HepG2 (cell line): ENCODE measurements around the gene TBC1D10A. TPM values are rescaled to one million over a fixed set of nuclear protein-coding genes. Genes with fewer than 3 reads are reported as not detected.

Experiments
- ADNP ChIP-seq: sonication (generic); formaldehyde crosslinking; IDR thresholded peaks from 2 replicates; pipeline ENCODE4 v1.4.0; 2020; ENCODE audit warnings: missing genetic modification reagents
- ARNT2 ChIP-seq: sonication (generic); formaldehyde crosslinking; IDR thresholded peaks from 2 replicates; pipeline ENCODE4 v1.8.0; 2022; ENCODE audit warnings: mild to moderate bottlenecking, low read depth, missing genetic modification reagents, moderate library complexity
- ASH2L ChIP-seq: fragments of 300-600, 200-600 bp; sonication (generic); IDR thresholded peaks from 2 replicates; pipeline ENCODE4 v1.7.0; 2017; ENCODE audit warnings: low read depth, mild to moderate bottlenecking, moderate library complexity, mixed read lengths, low read length; ENCODE audit not compliant: insufficient read length
- BCL6 ChIP-seq: IDR thresholded peaks from 2 replicates; pipeline ENCODE4 v1.6.1; 2016; ENCODE audit warnings: missing genetic modification reagents, missing compliant biosample characterization
- GABPB1 ChIP-seq: IDR thresholded peaks from 2 replicates; pipeline ENCODE4 v1.6.1; 2016; ENCODE audit warnings: mild to moderate bottlenecking, missing genetic modification reagents, moderate library complexity, missing compliant biosample characterization
- GATAD2A ChIP-seq: IDR thresholded peaks from 2 replicates; pipeline ENCODE4 v1.6.1; 2016
- KAT8 ChIP-seq: IDR thresholded peaks from 2 replicates; pipeline ENCODE4 v1.6.1; 2016; ENCODE audit warnings: missing genetic modification reagents, missing compliant biosample characterization
- KDM5B ChIP-seq: sonication (generic); formaldehyde crosslinking; IDR thresholded peaks from 2 replicates; pipeline ENCODE4 v1.4.0; 2020; ENCODE audit warnings: missing genetic modification reagents, mild to moderate bottlenecking, borderline replicate concordance
- LCORL ChIP-seq, 2 experiments: fragments of 450-650 bp in 1 of 2; sonication (generic) in 1 of 2; formaldehyde crosslinking in 1 of 2; IDR thresholded peaks; 2 replicates each; pipeline versions ENCODE4 v1.5.0 to v1.6.1; 2017 to 2020; ENCODE audit warnings: antibody characterized with exemption in 1 of 2, missing genetic modification reagents in 1 of 2
- MED1 ChIP-seq: sonication (generic); formaldehyde crosslinking; IDR thresholded peaks from 2 replicates; pipeline ENCODE4 v1.4.0; 2020; ENCODE audit warnings: missing genetic modification reagents
- PHF21A ChIP-seq: sonication (generic); formaldehyde crosslinking; IDR thresholded peaks from 2 replicates; pipeline ENCODE4 v1.5.0; 2020; ENCODE audit warnings: mild to moderate bottlenecking, missing genetic modification reagents
- SAP130 ChIP-seq: IDR thresholded peaks from 2 replicates; pipeline ENCODE4 v1.6.1; 2016; ENCODE audit warnings: low read depth
- SKI ChIP-seq: fragments of 450-650 bp; IDR thresholded peaks from one replicate; pipeline ENCODE4 v1.6.1; 2018; ENCODE audit warnings: mild to moderate bottlenecking; ENCODE audit not compliant: partially characterized antibody
- YEATS2 ChIP-seq: sonication (generic); formaldehyde crosslinking; IDR thresholded peaks from 2 replicates; pipeline ENCODE4 v1.4.0; 2020; ENCODE audit warnings: missing genetic modification reagents, borderline replicate concordance
- YY1 ChIP-seq: IDR thresholded peaks from 2 replicates; pipeline ENCODE4 v1.6.1; 2011; ENCODE audit warnings: low read length, low read depth, moderate library complexity, mild to moderate bottlenecking; ENCODE audit not compliant: insufficient read depth, insufficient replicate concordance
- ZNF180 ChIP-seq: sonication (generic); formaldehyde crosslinking; IDR thresholded peaks from 2 replicates; pipeline ENCODE4 v1.4.0; 2020; ENCODE audit warnings: low read depth, missing genetic modification reagents, borderline replicate concordance
- ZNF207 ChIP-seq: fragments of 450-650 bp; IDR thresholded peaks from 2 replicates; pipeline ENCODE4 v1.6.1; 2016; ENCODE audit warnings: antibody characterized with exemption, borderline replicate concordance
- ZNF331 ChIP-seq: sonication (generic); formaldehyde crosslinking; IDR thresholded peaks from 2 replicates; pipeline ENCODE4 v1.4.0; 2020; ENCODE audit warnings: missing genetic modification reagents
- ZSCAN25 ChIP-seq: sonication (generic); formaldehyde crosslinking; IDR thresholded peaks from 2 replicates; pipeline ENCODE4 v1.8.0; 2022; ENCODE audit warnings: mild to moderate bottlenecking, missing genetic modification reagents
- polyA plus RNA-seq, 8 experiments: library from polyadenylated mRNA; depleted of rRNA in 3 of 8; stranded (reverse) in 7 of 8; unstranded in 1 of 8; fragments of >200 nt; fragmentation: Illumina TruSeq in 4 of 8; extraction: Trizol in 4 of 8; gene quantifications; 2 replicates each; pipeline versions ENCODE4 v1.2.1 to v1.2.3, GENCODE V29; 2011 to 2016; ENCODE audit warnings: low read depth in 4 of 8, missing spikeins in 1 of 8, mixed read lengths in 1 of 8; ENCODE audit not compliant: insufficient read depth in 1 of 8
- total RNA-seq, 5 experiments: library from RNA; depleted of rRNA; stranded (reverse); fragments of >200 nt; fragmentation: Illumina TruSeq; extraction: Trizol; gene quantifications; 2 replicates each; pipeline ENCODE4 v1.2.3, GENCODE V29; 2016; ENCODE audit warnings: low read depth in 1 of 5
- TF ChIP-seq, protein P1 (sequence below): sonication (generic); formaldehyde crosslinking; conservative IDR thresholded peaks from 2 replicates; pipeline ENCODE4 v1.8.0; 2022; ENCODE audit warnings: missing genetic modification reagents
- TF ChIP-seq, protein P2 (sequence below): IDR thresholded peaks from 2 replicates; pipeline ENCODE4 v1.6.1; 2016; ENCODE audit warnings: missing genetic modification reagents, missing compliant biosample characterization
- TF ChIP-seq, protein P3 (sequence below): IDR thresholded peaks from 2 replicates; pipeline ENCODE4 v1.6.1; 2016; ENCODE audit warnings: mild to moderate bottlenecking
- TF ChIP-seq, protein P4 (sequence below): sonication (generic); formaldehyde crosslinking; IDR thresholded peaks from 2 replicates; pipeline ENCODE4 v1.5.0; 2020; ENCODE audit warnings: missing genetic modification reagents
- TF ChIP-seq, protein P5 (sequence below): sonication (generic); formaldehyde crosslinking; IDR thresholded peaks from 2 replicates; pipeline ENCODE4 v1.8.0; 2022; ENCODE audit warnings: mild to moderate bottlenecking, missing genetic modification reagents, moderate library complexity

Gene TBC1D10A
- total and polyA plus RNA-seq, 2 of the 13 experiments (the other 11 are each of a cell fraction or from before 2014, with no cell fraction given) = 4.2 to 4.9 TPM

DNA sequence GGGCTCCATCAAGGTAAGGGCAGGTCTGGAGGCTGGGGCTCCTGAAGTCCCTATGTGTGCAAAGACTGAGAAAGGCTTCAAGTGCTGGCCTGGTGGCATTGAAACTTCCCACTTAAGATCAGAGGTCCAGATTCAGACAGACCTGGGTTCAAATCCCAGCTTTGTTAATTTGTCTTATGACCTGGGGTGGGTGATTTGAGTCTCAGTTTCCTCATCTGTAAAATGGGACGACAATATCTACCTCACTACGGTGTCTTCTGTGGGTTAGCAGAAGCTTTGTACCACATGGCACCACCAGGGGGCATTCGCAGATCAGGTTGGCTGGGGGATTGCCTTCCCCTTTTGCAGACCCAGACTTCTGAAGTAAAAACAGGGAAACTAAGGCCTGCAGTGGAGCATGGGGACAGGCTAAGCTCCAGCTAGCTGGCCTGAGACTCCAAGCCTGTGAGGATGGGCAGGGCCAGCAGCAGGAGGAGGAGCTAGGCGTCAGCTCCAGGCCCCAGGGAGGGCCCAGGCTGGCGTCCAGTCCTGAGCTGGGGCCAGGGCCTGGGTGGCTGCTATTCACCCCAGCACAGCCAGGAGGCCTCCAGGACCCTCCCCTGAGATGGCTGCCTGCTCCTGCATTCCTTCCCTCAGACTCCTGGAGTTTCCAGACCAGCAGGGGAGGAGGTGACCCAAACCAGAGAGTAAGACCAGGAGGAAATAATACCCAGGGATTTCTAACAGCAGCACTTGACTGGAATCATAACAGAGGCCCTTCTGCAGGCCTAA lies 38.9 kb downstream of the TBC1D10A start (continued):
- TF ChIP-seq ASH2L (peak; percentile 41), YY1 (peak; percentile 45), PHF21A (CRISPR knock-in tag) (peak; percentile 70; the same call in 1 of the 2 replicates), KAT8 (CRISPR knock-in tag) (peak; percentile 58; the same call in 1 of the 2 replicates), LCORL (IDR thresholded peaks at IDR 0.05) (no peak), LCORL (CRISPR knock-in tag; IDR thresholded peaks at IDR 0.05) (peak; percentile 35; the same call in 1 of the 2 replicates), ZNF331 (CRISPR knock-in tag) (0 out of 2 replicates have a peak, but pooled peaks have one; percentile 15), ZSCAN25 (CRISPR knock-in tag) (no peak), ARNT2 (CRISPR knock-in tag) (0 out of 2 replicates have a peak, but pooled peaks have one; percentile 43), MED1 (CRISPR knock-in tag) (peak; percentile 26; the same call in 1 of the 2 replicates), KDM5B (CRISPR knock-in tag) (0 out of 2 replicates have a peak, but pooled peaks have one; percentile 20), SKI (peak; percentile 36), SAP130 (CRISPR knock-in tag) (peak; percentile 63; the same call in 1 of the 2 replicates), BCL6 (CRISPR knock-in tag) (peak; percentile 30; the same call in 1 of the 2 replicates), GATAD2A (CRISPR knock-in tag) (0 out of 2 replicates have a peak, but pooled peaks have one; percentile 22), ADNP (peak; percentile 36; the same call in 1 of the 2 replicates), GABPB1 (CRISPR knock-in tag) (peak; percentile 22; the same call in 1 of the 2 replicates), ZNF180 (CRISPR knock-in tag) (no peak), ZNF207 (no peak), YEATS2 (CRISPR knock-in tag) (peak; percentile 21; the same call in 1 of the 2 replicates)
- TF ChIP-seq, protein P1, sequence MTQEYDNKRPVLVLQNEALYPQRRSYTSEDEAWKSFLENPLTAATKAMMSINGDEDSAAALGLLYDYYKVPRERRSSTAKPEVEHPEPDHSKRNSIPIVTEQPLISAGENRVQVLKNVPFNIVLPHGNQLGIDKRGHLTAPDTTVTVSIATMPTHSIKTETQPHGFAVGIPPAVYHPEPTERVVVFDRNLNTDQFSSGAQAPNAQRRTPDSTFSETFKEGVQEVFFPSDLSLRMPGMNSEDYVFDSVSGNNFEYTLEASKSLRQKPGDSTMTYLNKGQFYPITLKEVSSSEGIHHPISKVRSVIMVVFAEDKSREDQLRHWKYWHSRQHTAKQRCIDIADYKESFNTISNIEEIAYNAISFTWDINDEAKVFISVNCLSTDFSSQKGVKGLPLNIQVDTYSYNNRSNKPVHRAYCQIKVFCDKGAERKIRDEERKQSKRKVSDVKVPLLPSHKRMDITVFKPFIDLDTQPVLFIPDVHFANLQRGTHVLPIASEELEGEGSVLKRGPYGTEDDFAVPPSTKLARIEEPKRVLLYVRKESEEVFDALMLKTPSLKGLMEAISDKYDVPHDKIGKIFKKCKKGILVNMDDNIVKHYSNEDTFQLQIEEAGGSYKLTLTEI (CRISPR knock-in tag) = no peak
- TF ChIP-seq, protein P2, sequence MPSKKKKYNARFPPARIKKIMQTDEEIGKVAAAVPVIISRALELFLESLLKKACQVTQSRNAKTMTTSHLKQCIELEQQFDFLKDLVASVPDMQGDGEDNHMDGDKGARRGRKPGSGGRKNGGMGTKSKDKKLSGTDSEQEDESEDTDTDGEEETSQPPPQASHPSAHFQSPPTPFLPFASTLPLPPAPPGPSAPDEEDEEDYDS (CRISPR knock-in tag) = peak; percentile 28; the same call in 1 of the 2 replicates
- TF ChIP-seq, protein P3, sequence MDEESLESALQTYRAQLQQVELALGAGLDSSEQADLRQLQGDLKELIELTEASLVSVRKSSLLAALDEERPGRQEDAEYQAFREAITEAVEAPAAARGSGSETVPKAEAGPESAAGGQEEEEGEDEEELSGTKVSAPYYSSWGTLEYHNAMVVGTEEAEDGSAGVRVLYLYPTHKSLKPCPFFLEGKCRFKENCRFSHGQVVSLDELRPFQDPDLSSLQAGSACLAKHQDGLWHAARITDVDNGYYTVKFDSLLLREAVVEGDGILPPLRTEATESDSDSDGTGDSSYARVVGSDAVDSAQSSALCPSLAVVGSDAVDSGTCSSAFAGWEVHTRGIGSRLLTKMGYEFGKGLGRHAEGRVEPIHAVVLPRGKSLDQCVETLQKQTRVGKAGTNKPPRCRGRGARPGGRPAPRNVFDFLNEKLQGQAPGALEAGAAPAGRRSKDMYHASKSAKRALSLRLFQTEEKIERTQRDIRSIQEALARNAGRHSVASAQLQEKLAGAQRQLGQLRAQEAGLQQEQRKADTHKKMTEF = peak; percentile 35; the same call in 1 of the 2 replicates
- TF ChIP-seq, protein P4, sequence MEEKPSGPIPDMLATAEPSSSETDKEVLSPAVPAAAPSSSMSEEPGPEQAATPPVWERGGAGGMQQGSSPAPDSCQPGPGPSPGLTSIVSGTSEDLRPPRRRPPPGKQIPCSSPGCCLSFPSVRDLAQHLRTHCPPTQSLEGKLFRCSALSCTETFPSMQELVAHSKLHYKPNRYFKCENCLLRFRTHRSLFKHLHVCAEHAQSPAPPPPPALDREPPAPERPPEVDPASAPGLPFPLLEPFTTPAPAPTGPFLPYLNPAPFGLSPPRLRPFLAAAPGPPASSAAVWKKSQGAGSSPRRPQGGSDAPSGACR (CRISPR knock-in tag) = 0 out of 2 replicates have a peak, but pooled peaks have one; percentile 51
- TF ChIP-seq, protein P5, sequence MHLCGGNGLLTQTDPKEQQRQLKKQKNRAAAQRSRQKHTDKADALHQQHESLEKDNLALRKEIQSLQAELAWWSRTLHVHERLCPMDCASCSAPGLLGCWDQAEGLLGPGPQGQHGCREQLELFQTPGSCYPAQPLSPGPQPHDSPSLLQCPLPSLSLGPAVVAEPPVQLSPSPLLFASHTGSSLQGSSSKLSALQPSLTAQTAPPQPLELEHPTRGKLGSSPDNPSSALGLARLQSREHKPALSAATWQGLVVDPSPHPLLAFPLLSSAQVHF = no peak
